GM10847 (cell line): Measurements from ENCODE around the gene OVCA2.

Experiments used
- POLR2A ChIP-seq: IDR thresholded peaks from 2 replicates; pipeline ENCODE4 v1.6.1; 2011; ENCODE audit not compliant: insufficient read length; ENCODE audit errors: extremely low read depth

The OVCA2 gene

GRCh38 chr17:2071024-2071385 lies 29.2 kb downstream of the OVCA2 start:
- no peak for TF ChIP-seq POLR2A

GRCh38 chr17:2071455-2072281 lies 29.8 kb downstream of the OVCA2 start:
- no peak for TF ChIP-seq POLR2A

GRCh38 chr17:2074919-2075318 lies 33.1 kb downstream of the OVCA2 start:
- no peak for TF ChIP-seq POLR2A

GRCh38 chr17:2075336-2076086 lies 33.7 kb downstream of the OVCA2 start:
- no peak for TF ChIP-seq POLR2A

GRCh38 chr17:2076087-2076984 lies 34.5 kb downstream of the OVCA2 start:
- TF ChIP-seq POLR2A: no peak

GRCh38 chr17:2077040-2077439 lies 35.2 kb downstream of the OVCA2 start:
- TF ChIP-seq POLR2A: no peak

GRCh38 chr17:2081564-2081963 lies 39.7 kb downstream of the OVCA2 start:
- no peak for TF ChIP-seq POLR2A

- TF ChIP-seq POLR2A: no peak
Observed at GRCh38 chr17:2082003-2082781, 40.4 kb downstream of the OVCA2 start.

- no peak for TF ChIP-seq POLR2A
Observed at GRCh38 chr17:2083613-2084035, 41.8 kb downstream of the OVCA2 start.

GRCh38 chr17:2084036-2084765 lies 42.4 kb downstream of the OVCA2 start:
- no peak for TF ChIP-seq POLR2A

- TF ChIP-seq POLR2A: no peak
Observed at GRCh38 chr17:2084766-2085647, 43.2 kb downstream of the OVCA2 start.

- TF ChIP-seq POLR2A: no peak
Observed at GRCh38 chr17:2085648-2085949, 43.8 kb downstream of the OVCA2 start.

- no peak for TF ChIP-seq POLR2A
Observed at GRCh38 chr17:2086306-2086705, 44.5 kb downstream of the OVCA2 start.
